SIG-M5 (cell line): ENCODE measurements around the gene AGER.
"Not testable (repeated sequence)": the region's sequence is repeated elsewhere in the genome, so short reads cannot be mapped to it uniquely, and the experiment has no call there.

Experiments
- DNase-seq: peaks from one replicate; lab custom pipeline; 2025; lab: John Stamatoyannopoulos, UW

AGER gene

DNA sequence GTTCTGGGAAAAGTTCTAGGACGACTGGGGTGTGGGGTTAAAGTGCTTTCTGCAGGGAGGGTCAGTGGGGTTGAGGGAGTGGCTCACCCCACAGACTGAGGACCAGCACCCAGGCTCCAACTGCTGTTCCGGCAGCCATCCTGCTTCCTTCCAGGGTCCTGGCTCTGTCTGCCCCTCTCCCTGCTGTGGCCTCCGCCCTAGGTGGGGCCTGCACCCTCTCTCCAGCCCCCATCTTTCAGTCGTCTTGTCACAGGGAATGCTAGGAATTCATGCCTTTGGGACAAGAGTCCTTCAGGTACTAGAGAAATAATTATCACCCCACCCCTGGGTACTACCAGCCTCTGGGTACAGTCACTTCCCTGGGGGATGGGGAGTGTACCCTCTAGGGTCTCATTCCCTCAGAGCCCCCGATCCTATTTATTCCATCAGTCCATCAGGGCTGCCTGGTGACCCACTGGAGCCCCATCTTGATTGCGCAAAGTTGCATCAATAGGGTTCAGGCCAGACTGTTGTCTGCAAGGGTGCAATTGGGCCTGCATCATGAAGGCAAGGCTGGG is at the start of gene AGER:
TSS of gene AGER (minus strand) at position 170 of the 557 bp plus-strand sequence. CDS start at position 139, 31 bp downstream.
- DNase-seq: no peak

DNA sequence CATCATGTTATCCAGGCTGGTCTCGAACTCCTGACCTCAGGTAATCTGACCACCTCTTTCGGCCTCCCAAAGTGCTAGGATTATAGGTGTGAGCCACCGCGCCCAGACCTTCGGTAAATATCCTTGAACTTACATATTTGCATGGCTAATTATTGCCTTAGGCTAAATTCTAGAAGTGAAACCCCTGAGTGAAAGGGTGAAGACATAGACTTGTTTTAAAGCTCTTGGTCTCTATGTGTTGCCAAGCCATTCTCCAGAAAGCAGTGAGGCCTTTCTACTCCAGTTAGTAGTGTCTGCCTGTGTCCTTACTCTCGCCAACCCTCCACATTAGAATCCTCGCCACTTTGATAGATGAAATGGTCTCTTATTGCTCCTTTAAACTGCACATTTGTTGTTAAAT is 42.4 kb upstream of the AGER start:
- no peak for DNase-seq

DNA sequence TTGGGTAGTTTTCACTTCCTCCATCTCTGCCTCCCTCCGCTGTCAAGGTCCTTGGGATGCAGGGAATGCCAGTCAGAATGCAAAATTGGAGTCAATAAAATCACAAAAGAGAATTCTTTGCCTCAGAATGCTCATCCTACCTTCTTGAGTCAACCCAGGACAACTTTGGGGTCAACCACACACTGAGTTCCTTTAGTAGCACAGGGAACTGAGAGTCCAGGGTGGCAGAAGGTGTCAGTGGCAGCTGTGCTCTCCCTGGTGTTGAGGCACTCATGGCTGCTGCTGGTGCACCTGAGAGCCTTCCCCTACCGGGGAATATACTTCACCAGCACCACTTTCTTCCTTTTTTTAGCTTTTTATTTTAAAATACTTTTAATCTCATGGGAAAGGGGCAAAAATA is 40.6 kb upstream of the AGER start:
- no peak for DNase-seq

DNA sequence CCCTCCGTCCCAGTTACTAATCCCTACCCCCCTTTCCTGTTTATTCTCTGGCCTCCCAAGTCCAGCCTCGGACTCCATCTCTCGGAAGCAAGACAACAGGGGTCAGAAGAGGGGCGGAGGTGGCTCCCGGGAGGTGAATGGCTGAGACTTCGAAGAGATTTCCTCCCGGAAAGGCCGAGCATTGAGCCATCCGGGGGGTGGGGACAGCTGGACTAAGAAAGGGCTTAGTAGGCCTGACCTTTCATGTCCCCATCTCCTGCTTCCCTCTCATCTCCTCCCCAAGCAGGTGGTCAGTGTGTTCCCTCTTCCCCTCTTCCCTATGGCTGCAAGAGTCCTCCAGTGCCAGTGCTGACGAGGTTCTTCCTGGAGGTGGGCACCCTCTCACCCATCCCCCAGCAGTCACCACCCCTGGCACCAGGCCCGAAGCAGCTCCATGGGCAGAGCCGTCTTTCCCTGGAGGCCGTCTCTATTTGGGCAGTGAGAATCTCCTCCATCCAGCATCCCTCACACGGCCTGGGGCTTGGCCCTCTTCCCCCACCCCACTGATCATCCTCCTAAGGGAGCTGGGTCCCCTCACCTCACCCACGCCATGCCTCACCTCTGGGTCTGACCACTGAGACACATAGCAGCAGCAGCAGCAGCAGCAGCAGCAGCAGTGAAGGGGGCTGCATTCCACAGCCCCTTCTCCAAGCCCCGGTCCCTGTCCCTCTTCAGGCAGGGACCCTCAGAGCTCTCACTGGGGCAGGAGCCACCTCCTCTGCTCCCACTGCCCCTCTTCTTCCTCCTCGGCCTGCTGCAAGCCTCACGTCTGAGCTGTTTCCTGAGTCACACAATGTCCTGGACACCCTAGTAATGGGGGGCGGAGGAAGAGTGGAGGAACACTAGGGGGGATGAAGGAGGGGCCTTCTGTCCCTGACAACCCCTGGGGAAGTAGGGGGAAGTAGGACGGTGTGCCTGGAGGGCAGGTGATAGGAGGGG is 39.5 kb upstream of the AGER start, which contains the start of gene NOTCH4:
TSS of gene NOTCH4 (minus strand) at position 810 of the 978 bp plus-strand sequence. CDS start at position 671, 139 bp downstream.
- no peak for DNase-seq

DNA sequence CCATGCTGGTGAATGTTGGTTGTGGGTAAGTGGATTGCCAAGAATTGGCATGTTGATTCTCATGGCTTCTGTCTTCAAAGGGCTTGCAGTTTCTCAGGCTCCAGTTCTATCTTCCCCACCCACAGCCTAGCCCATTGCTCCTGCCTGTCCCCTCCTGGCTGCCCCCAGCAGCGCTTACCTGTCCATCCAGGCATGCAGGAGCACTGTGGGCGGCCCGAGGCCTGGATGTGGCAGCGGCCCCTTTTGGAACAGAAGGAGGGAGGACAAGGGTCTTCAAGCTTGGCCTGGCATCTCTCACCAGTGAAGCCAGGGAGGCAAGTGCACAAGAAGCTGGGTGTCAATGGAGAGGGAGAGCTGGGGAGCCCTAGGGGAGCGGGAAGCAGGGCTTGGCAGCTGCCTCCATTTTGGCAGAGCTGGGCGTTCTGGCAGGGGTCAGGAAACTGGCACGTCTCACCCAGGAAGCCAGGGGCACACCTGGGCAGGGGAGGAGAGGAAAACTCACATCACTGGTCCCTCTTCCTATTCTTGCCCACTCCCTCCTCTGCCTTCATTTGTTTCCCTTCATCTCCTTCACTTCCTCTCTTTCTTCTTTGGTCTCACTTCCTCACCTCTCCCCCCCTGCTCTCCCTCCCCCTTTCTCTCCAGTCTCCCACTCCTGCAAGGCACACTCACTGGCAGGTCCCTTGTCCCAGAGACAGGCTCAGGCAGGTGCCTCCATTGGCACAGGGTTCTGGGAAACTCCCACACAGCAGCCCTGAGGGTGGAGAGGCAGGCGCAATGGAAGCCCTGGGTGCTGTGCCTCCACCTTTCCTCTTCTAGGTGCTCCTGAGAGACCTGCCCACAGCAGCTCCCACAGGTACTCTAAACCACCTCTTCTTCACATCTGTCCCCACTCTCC is 38.5 kb upstream of the AGER start:
- no peak for DNase-seq

DNA sequence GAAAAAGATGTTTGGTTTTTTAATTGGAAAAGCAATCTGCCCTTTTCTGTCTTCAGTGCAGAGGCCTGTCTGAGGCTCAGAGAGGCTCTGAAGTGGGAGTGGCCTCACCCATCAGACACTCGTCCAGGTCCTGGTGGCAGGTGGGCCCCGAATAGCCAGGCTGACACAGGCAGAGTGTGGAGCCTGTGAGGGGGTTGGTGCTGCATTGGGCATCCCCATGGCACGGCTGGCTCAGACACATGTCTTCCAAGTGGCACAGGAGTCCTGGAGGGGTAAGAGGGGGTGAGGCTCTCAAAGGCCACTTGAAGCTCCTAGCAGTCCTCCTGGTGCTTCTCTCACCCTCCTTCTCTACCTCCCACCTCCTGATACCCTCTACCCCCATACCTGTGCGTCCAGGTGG is 36.0 kb upstream of the AGER start:
- DNase-seq: no peak

DNA sequence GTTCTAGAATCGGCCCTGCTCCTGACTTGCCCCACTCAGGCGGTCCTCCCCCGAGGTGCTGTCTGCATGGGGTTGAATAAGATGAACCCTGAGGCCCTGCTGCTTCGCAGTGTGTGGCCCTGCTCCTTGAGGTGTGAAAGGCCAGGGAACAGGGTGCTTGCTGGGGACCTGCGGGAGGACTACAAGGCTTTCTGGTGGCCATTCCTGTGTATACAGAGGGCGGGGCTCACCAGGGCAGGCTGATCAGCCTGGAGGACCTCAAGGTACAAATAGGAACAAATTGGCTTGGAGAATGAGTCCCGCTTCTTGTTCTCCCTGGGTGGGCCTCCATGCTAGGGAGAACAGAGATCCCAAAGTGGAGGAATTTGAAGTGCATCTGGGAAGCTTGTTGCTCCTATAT is 34.1 kb upstream of the AGER start:
- no peak for DNase-seq

DNA sequence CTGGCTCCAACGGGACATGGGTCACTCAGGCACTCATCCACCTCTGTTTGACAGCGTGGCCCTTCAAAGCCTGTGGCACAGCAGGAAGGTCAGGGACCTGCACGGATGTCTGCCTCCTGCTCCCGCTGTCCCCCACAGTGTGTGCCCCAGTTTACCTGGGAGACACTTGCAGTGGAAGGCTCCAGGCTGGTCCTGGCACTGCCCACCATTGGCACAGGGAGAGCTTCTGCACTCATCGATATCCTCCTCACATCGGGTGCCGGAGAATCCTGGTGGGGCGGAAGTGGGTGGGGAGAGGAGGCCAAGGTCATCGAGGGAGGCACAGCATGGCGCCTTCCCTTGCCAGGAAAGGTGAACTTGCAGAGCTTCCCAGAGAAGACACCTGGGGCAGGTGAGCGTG is 32.9 kb upstream of the AGER start:
- no peak for DNase-seq

DNA sequence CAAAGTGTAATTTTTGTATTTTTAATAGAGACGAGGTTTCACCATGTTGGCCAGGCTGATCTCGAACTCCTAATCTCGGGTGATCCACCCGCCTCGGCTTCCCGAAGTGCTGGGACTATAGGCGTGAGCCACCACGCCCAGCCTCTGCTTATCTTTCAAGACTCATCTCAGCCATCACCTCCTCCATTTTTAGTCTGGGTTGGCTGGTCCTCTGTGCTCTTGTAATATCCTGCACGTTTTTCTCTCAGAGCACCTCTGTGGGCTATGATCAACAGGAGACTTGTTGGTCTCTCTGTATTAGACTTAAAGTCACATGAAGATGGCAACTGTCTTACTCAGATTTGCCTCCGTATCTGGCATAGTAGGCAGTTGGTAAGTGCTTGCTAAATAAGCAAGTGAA is 32.2 kb upstream of the AGER start:
- DNase-seq: no peak

DNA sequence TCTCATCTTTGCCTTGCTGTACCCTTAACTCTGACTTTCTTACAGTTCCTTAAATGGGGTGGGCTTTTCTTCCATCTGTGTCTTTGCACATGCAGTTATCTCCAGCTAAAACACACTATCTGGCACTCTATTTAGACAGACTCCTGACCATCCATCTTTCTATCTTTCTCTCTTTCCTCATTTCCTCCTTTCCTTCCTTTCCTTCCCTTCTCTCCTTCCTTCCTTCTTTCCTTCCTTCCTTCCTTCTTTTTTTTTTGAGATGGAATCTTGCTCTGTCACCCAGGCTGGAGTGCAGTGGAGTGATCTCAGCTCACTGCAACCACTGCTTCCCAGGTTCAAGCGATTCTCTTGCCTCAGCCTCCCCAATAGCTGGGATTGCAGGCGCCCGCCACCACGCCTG is 31.6 kb upstream of the AGER start:
- DNase-seq: no peak

DNA sequence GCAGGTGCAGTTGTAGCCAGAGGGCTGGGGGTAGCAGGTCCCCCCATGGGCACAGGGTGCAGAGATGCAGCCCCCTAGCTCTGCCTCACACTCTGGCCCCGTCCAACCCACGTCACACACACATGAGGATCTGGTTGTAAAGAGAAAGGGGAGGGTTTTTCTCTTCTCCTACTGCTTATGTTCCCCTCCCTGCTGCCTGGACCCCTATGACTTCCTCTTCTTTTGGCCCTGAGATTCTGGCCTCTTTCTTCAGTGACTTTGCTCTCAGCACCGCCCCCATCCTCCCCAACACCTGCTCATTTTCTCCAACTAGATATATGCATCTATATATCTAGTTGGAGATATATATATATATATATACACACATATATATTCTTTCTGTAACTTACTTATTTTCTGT is 30.1 kb upstream of the AGER start:
- DNase-seq: no peak

DNA sequence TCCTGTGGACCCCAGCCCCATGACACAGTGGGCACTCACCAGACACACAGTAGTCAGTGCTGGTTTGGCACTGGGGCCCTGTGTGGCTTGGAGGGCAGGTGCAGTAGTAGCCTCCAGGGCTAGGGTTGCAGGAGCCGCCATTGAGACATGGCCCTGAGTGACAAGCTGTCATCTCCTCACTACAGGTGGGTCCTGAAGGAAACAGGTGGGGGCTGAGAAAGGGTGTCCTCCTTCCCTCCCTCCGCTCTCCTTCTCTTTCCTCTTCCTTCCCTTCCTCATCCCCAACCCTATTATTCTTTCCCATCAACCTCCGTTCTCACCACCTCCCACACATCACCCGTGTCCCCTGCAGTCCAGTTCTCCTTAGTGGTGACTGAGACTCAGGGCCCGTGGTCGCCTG is 29.6 kb upstream of the AGER start:
- DNase-seq: no peak

DNA sequence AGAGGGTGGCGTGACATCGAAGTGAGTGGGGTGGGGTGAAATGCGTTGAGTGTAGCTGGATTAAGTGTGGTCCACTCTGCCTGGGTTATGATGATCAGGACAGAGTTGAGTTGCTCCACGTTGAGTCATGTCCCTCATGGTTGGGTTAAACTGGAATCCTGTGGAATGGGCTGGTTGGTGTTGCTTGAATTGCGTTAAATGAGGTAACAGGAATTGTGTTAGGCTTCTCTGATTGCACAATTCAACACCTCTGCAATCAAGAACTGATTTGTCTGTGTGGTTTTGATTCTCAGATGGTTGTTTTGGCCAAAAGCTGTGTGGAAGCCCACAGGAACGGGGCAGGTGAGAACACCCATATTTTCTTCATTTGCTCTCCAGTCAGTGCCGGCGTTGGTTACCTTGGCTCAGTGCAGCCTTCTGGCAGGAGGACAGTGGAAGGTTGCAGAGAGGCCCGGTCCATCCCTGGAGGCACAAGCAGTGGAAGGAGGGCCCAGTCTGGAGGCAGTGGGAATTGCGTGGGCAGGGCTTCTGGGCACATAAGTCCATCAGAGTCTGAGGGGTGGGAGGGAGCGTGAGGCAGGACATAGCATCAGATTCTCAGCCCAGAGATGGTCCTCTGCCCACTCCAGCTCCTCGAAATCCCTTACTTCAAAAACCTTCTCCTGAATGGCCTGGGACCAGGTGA is 28.2 kb upstream of the AGER start:
- no peak for DNase-seq

DNA sequence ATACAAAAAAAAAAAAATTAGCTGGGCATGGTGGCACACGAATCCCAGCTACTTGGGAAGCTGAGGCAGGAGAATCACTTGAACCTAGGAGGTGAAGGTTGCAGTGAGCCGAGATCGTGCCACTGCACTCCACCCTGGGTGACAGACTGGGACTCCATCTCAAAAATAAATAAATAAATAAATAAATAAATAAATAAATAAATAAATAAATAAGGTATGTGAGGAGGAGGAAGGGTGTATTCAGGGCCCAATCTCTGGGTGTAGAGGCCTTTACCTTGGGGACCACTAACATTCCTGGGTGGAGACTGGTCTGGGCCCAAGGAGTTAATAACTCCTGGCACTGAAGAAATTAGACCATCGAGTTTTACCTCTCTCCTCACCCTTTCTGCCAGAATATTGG is 27.4 kb upstream of the AGER start:
- not testable (repeated sequence) for DNase-seq

DNA sequence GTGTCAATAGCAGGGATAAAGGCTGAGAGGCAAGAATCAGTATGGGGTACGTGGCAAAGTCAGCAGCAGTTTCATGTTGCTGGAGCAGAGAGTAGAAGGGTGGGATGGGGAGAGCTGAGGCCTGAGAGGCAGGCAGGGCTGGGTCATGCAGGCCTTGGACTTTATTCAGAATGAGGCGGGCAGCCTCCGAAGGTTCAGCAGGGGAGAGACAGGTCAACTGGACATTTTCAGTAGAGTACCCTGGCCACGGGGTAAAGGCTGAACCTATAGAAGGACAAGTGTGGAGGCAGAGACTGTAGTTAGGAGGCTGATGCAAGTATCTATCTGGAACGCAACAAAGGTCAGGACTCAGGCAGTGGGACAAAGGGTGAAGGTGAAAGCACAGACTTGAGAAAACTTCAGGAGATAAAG is 26.1 kb upstream of the AGER start:
- no peak for DNase-seq

DNA sequence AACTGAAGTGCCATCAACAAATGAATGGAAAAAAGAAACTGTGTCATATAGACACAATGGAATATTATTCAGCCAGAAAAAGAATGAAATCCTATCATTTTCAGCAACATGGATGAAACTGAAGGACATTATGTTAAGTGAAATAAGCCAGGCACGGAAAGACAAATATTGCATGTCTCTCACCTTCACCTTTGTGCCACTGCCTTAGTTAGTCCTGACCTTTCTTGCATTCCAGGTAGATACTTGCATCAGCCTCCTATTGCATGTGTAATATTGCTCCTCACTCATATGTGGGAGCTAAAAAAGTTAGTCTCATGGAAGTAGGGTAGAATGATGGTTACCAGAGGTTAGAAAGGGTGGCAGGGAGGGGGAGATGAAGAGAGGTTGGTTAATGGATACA is 24.9 kb upstream of the AGER start:
- no peak for DNase-seq

DNA sequence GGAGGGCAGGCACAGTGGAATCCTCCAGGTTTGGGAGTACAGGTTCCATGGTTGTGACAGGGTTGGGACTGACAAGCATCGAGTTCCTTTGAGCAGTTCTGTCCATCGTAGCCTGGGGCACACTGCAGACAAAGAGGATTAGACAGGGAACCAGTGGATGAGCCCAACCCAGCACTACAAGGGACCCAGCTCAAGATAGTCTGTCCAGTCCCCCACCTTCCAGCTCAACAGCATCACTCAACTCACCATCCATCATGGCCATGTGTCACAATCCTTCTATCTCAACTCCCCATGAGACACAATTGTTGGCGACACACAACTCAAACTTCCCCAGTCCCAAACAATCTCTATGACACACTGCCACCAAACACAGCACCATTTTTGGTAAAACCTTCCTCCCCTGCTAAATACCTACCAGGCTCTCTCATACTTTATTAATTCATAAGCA is 20.2 kb upstream of the AGER start:
- no peak for DNase-seq

DNA sequence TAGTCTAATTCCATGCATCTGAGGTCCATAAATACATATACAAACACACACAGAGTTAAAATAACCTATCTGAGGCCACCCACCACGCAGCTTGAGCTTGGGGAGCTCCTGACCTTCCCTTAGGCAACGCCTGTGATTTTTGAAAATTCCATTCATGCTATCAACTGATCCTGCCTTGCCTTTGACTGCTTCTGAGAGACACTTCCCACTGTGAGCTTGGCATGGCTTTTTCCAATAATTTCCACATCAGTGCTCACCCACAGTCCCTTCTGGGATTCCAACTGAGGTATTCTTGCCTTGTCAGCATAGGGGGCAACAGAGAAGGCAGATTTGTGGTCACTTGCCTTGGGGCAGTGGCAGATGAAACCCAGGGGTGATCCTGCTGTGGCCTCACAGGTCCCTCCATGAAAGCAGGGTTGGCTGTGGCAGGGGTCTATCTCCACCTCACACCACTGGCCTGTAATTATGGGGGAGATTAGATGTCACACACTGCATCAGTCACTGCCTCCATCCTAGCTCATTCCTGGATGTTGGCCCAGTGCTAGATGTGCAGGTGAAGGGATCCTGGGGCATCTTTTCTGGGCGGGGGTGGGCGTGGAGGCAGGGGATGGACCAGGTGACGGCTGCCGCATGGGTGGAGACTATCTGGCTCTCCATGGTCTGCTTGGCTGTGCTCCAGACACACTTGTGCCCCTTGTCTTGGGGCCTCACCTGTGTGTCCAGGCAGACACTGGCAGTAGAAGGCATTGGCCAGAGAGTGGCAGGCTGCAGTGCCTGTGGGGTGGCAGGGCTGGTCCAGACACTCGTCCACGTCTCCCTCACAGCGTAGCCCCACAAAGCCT is 19.6 kb upstream of the AGER start:
- DNase-seq: no peak

DNA sequence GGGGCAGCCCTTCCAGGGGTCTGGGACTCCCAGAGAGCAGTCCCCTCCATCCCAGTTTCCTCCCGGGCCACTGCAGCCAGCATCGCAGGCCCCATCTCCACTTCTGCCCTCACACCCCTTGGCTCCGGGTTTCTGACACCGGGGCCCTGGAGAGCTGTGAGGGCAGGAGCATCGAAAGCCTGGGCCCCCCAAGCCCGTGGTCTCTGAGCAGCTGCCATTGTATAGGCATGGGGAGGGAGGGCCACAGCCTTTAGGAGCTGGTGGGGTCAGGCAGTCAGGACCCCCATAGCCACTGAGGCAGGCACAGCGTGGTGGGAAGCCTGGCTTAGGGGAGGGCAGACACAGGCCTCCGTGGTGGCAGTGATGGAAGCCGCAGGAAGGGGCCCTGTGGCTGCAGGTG is 18.1 kb upstream of the AGER start:
- no peak for DNase-seq

DNA sequence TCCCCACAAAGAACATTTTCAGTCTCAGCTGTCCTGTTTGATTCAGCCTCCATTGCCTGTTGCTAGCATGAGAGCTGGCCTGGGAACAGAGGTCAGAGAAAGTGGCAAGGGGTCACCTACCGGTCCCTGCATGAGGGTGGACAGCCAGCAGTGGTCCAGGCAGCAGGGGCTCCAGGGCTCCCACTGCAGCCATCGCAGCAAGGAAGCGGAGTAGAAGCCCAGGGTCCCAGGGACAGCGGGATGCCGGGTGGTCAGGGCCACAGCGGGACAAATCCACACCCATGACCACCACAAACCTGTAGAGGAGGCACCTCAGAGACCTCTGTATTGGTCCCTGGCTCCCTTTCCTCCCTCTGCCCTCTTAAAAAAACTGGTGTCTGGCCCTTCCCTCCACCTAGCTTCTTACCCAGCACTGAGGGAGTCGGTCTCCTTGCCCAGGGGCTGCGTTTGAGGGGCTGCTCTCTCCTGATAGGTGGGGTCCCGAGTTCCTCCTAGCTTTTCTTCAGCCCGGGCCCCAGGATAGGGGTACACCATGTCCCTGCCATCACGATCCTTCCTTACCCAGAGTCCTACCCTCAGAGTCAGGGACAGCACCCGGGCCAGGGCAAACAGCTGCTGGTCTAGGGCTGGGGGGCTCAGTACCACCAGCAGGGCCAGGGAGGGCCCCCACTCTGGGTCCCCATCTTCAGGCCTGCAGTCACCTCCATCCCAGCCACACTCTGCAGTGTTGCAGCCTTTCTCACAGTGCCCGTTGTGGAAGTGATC is 16.8 kb upstream of the AGER start:
- DNase-seq: no peak
